DND-41 (cell line): Measurements from ENCODE around the gene TOM1.
"Not testable (repeated sequence)": the region's sequence is repeated elsewhere in the genome, so short reads cannot be mapped to it uniquely, and the experiment has no call there.

Experiments used
- ATAC-seq: fragments of 200-7000 bp; cut with Tn5 transposase; 3 replicates; pipeline ENCODE4 v1.9.1; 2021; ENCODE audit warnings: low read depth; ENCODE audit not compliant: insufficient read depth
- DNase-seq: peaks from one replicate; pipeline ENCODE4 v3.0.0-alpha.2; 2020
- H2AFZ ChIP-seq: 2 replicates; pipeline ENCODE4 v1.6.0; 2012; ENCODE audit warnings: low read depth, low read length
- H3K27ac ChIP-seq: 2 replicates; pipeline ENCODE4 v1.5.1; 2012; ENCODE audit warnings: low read length, inconsistent platforms
- H3K27me3 ChIP-seq: fragments of 200-600 bp; sonication (generic); 2 replicates; pipeline ENCODE4 v1.6.0; 2012; ENCODE audit warnings: low read length, mild to moderate bottlenecking, inconsistent platforms; ENCODE audit not compliant: insufficient read depth, poor library complexity
- H3K36me3 ChIP-seq: 2 replicates; pipeline ENCODE4 v1.5.1; 2012; ENCODE audit warnings: low read length, inconsistent platforms; ENCODE audit not compliant: insufficient read depth
- H3K4me1 ChIP-seq: 2 replicates; pipeline ENCODE4 v1.5.1; 2012; ENCODE audit warnings: mild to moderate bottlenecking, low read length; ENCODE audit not compliant: insufficient read depth
- H3K4me2 ChIP-seq: 2 replicates; pipeline ENCODE4 v1.6.0; 2012; ENCODE audit warnings: mild to moderate bottlenecking, moderate library complexity, low read length, inconsistent platforms; ENCODE audit not compliant: insufficient read depth
- H3K4me3 ChIP-seq, 2 experiments: fragments of 200-600 bp in 1 of 2; shearing (Covaris generic) in 1 of 2; 2 replicates each; pipeline ENCODE4 v1.5.1; 2012 to 2016; ENCODE audit warnings: inconsistent platforms in 2 of 2, low read length in 2 of 2, mild to moderate bottlenecking in 2 of 2, low read depth in 1 of 2, moderate library complexity in 1 of 2
- H3K79me2 ChIP-seq: 2 replicates; pipeline ENCODE4 v1.6.0; 2012; ENCODE audit warnings: low read length, inconsistent platforms; ENCODE audit not compliant: insufficient read depth
- H3K9ac ChIP-seq: 2 replicates; pipeline ENCODE4 v1.6.0; 2012; ENCODE audit warnings: low read depth, mild to moderate bottlenecking, inconsistent platforms, low read length, moderate library complexity
- H3K9me3 ChIP-seq: 2 replicates; pipeline ENCODE4 v1.5.1; 2012; ENCODE audit warnings: low read length, moderate library complexity, mild to moderate bottlenecking, inconsistent platforms; ENCODE audit not compliant: insufficient read depth, severe bottlenecking
- H4K20me1 ChIP-seq: 2 replicates; pipeline ENCODE4 v1.6.0; 2012; ENCODE audit warnings: low read length; ENCODE audit not compliant: insufficient read depth
- CTCF ChIP-seq: IDR thresholded peaks from 2 replicates; pipeline ENCODE4 v1.5.1; 2012; ENCODE audit warnings: borderline replicate concordance, low read length, moderate library complexity, mild to moderate bottlenecking; ENCODE audit not compliant: poor library complexity, severe bottlenecking; ENCODE audit errors: extremely low read depth
- EZH2 ChIP-seq: IDR thresholded peaks from 3 replicates; pipeline ENCODE4 v1.6.1; 2012; ENCODE audit warnings: borderline replicate concordance, low read depth, mild to moderate bottlenecking, moderate library complexity, low read length, inconsistent platforms; ENCODE audit not compliant: severe bottlenecking

The TOM1 gene

DNA sequence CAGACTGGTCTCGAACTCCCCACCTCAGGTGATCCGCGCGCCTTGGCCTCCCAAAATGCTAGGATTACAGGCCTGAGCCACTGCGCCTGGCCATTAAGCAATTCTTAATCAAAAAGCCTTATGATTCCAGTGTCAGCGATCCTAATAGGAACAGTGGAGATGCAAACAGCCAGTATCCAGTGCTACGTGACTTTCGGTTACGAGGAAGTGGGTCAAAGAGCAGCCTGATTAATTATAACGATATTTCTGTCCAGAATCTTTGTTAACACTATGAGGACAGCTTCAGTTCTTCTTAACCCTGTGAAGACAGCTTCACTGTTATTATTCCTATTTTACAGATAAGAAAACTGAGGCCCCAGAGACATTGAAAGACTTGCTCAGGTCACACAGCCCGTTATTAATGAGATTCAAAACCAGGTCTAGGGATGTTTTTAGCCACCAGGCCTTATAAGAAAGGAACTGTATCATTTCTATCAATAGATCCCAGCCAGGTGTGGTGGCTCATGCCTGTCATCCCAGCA lies 63.9 kb downstream of the TOM1 start:
- Histone ChIP-seq H3K79me2 (no peaks in the 10 kb centered on the region), H3K4me1 (no peaks in the 10 kb centered on the region), H3K4me2 (no peak overlapping the region), H3K27me3 (peaks cover 4% of the 10 kb centered on the region), H3K27ac (no peak overlapping the region), H2AFZ (no peak overlapping the region), H3K9ac (no peak overlapping the region), H3K9me3 (no peaks in the 10 kb centered on the region), H4K20me1 (no peaks in the 10 kb centered on the region), H3K4me3 (no peak overlapping the region), H3K36me3 (no peaks in the 10 kb centered on the region)
- TF ChIP-seq CTCF (no peak), EZH2 (no peak)
- no peak for ATAC-seq
- no peak for DNase-seq

GRCh38 chr22:35364230-35364629 lies 64.5 kb downstream of the TOM1 start:
- H3K9ac ChIP-seq, result not testable (repeated sequence)

GRCh38 chr22:35367331-35367886 lies 67.7 kb downstream of the TOM1 start:
- Histone ChIP-seq H3K9me3 (no peaks in the 10 kb centered on the region), H3K27me3 (no peaks in the 10 kb centered on the region), H3K4me1 (peaks cover 7% of the 10 kb centered on the region), H3K27ac (no peak overlapping the region), H3K9ac (no peak overlapping the region), H3K4me3 (no peak overlapping the region), H4K20me1 (no peaks in the 10 kb centered on the region), H3K36me3 (no peaks in the 10 kb centered on the region), H3K4me2 (no peak overlapping the region), H2AFZ (no peak overlapping the region), H3K79me2 (no peaks in the 10 kb centered on the region)
- DNase-seq (no peak), ATAC-seq (no peak)
- no peak for TF ChIP-seq EZH2
- TF ChIP-seq CTCF, result no peak

More at GRCh38 chr22:35364230-35364629, 64.5 kb downstream of the TOM1 start:
- not testable (repeated sequence) for ATAC-seq, H3K79me2 ChIP-seq, H4K20me1 ChIP-seq, H3K4me1 ChIP-seq, H3K9me3 ChIP-seq, H3K27ac ChIP-seq, H2AFZ ChIP-seq, H3K36me3 ChIP-seq, H3K4me3 ChIP-seq, H3K4me2 ChIP-seq, H3K27me3 ChIP-seq, DNase-seq

DNA sequence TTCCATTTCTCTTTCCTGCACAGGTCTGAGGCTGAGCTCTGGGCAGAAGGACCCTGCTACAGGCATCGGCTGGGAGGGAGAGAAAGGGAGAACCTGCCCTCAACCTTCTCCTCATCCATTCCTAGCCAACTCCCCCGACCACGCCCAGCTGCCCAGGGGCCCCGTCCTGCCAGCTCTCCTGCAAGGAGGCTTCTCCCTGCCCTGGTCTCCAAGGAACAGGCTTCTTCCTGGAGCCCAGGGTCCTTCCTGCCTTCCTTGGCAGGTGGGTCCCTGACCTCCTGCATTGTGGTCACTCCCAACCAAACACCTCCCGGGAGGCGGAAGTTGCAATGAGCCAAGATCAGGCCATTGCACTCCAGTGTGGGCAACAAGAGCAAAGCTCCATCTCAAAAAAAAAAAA lies 68.7 kb downstream of the TOM1 start:
- no peak overlapping the region for H2AFZ ChIP-seq

More for the DNA sequence above, 68.7 kb downstream of the TOM1 start:
- ATAC-seq, result no peak
- Histone ChIP-seq H4K20me1 (no peaks in the 10 kb centered on the region), H3K27me3 (no peaks in the 10 kb centered on the region), H3K79me2 (no peaks in the 10 kb centered on the region), H3K4me1 (peaks cover 7% of the 10 kb centered on the region), H3K36me3 (no peaks in the 10 kb centered on the region), H3K4me2 (no peak overlapping the region), H3K4me3 (no peak overlapping the region), H3K9ac (no peak overlapping the region), H3K27ac (no peak overlapping the region), H3K9me3 (no peaks in the 10 kb centered on the region)
- TF ChIP-seq CTCF (no peak), EZH2 (no peak)
- no peak for DNase-seq
